ENCODE results near the gene POGLUT2. TPM values are rescaled to one million over a fixed set of nuclear protein-coding genes. Genes with fewer than 3 reads are reported as not detected.
A peak's percentile ranks its signal among the peaks of the same experiment; 100 is the strongest.

Gene POGLUT2
- total and polyA plus RNA-seq, 2 experiments from 2014 or later, result 14.6 to 17.5 TPM

GRCh38 chr13:102772042-102772425, 26.7 kb downstream of the POGLUT2 start:
- H3K36me3 Mint-ChIP-seq (ENCODE audit: low read depth), result peaks cover 6% of the 10 kb centered on the region
- Histone ChIP-seq H3K4me2 (no peak overlapping the region), H3K9me2 (ENCODE audit: insufficient read depth) (no peaks in the 10 kb centered on the region), H3K36me3 (ENCODE audit: insufficient read depth) (no peaks in the 10 kb centered on the region), H4K20me1 (replicated peaks; ENCODE audit: insufficient read depth) (no peaks in the 10 kb centered on the region; the same call in 1 of the 2 replicates), H3K27ac (ENCODE audit: low read depth) (no peak overlapping the region), H2AFZ (no peak overlapping the region), H3K4me1 (ENCODE audit: insufficient read depth) (no peaks in the 10 kb centered on the region; the same call in 1 of the 2 replicates), H3K27me3 (ENCODE audit: insufficient read depth) (peaks cover 30% of the 10 kb centered on the region), H3K4me3 (no peak overlapping the region), H3F3A (replicated peaks; ENCODE audit: low read depth) (no peaks in the 10 kb centered on the region), H3K79me2 (replicated peaks; ENCODE audit: insufficient read depth) (no peaks in the 10 kb centered on the region)
- no peak overlapping the region for H3K27ac Mint-ChIP-seq
- ATAC-seq (no peak), DNase-seq (ENCODE audit: low spot score) (no peak)
- peak overlapping the region; percentile 87; the same call in 2 of the 3 replicates for H3K4me3 Mint-ChIP-seq
- H3K4me1 Mint-ChIP-seq, result peaks cover 14% of the 10 kb centered on the region
- no peaks in the 10 kb centered on the region; the same call in 2 of the 3 replicates for H3K9me3 Mint-ChIP-seq
- TF ChIP-seq, protein P1, sequence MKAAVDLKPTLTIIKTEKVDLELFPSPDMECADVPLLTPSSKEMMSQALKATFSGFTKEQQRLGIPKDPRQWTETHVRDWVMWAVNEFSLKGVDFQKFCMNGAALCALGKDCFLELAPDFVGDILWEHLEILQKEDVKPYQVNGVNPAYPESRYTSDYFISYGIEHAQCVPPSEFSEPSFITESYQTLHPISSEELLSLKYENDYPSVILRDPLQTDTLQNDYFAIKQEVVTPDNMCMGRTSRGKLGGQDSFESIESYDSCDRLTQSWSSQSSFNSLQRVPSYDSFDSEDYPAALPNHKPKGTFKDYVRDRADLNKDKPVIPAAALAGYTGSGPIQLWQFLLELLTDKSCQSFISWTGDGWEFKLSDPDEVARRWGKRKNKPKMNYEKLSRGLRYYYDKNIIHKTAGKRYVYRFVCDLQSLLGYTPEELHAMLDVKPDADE (IDR thresholded peaks at IDR 0.05), result no peak
- TF ChIP-seq ZNF114 (CRISPR knock-in tag; IDR thresholded peaks at IDR 0.05) (no peak), ZNF331 (CRISPR knock-in tag; IDR thresholded peaks at IDR 0.05; ENCODE audit: low read depth) (no peak), STAT1 (IDR thresholded peaks at IDR 0.05; ENCODE audit: unreplicated experiment) (no peak)
- TF ChIP-seq, protein P2, sequence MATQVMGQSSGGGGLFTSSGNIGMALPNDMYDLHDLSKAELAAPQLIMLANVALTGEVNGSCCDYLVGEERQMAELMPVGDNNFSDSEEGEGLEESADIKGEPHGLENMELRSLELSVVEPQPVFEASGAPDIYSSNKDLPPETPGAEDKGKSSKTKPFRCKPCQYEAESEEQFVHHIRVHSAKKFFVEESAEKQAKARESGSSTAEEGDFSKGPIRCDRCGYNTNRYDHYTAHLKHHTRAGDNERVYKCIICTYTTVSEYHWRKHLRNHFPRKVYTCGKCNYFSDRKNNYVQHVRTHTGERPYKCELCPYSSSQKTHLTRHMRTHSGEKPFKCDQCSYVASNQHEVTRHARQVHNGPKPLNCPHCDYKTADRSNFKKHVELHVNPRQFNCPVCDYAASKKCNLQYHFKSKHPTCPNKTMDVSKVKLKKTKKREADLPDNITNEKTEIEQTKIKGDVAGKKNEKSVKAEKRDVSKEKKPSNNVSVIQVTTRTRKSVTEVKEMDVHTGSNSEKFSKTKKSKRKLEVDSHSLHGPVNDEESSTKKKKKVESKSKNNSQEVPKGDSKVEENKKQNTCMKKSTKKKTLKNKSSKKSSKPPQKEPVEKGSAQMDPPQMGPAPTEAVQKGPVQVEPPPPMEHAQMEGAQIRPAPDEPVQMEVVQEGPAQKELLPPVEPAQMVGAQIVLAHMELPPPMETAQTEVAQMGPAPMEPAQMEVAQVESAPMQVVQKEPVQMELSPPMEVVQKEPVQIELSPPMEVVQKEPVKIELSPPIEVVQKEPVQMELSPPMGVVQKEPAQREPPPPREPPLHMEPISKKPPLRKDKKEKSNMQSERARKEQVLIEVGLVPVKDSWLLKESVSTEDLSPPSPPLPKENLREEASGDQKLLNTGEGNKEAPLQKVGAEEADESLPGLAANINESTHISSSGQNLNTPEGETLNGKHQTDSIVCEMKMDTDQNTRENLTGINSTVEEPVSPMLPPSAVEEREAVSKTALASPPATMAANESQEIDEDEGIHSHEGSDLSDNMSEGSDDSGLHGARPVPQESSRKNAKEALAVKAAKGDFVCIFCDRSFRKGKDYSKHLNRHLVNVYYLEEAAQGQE (IDR thresholded peaks at IDR 0.05; ENCODE audit: unreplicated experiment), result no peak
- peaks cover 19% of the 10 kb centered on the region for H3K27me3 Mint-ChIP-seq (ENCODE audit: insufficient read depth, low read depth, poor library complexity)

GRCh38 chr13:102771298-102772041, 27.3 kb downstream of the POGLUT2 start:
- Histone ChIP-seq H3K9me2 (ENCODE audit: insufficient read depth) (no peaks in the 10 kb centered on the region), H3F3A (replicated peaks; ENCODE audit: low read depth) (no peaks in the 10 kb centered on the region), H2AFZ (no peak overlapping the region), H3K4me1 (ENCODE audit: insufficient read depth) (no peaks in the 10 kb centered on the region; the same call in 1 of the 2 replicates), H3K27ac (ENCODE audit: low read depth) (no peak overlapping the region), H3K4me3 (no peak overlapping the region), H3K4me2 (no peak overlapping the region), H3K79me2 (replicated peaks; ENCODE audit: insufficient read depth) (no peaks in the 10 kb centered on the region), H3K27me3 (ENCODE audit: insufficient read depth) (peaks cover 30% of the 10 kb centered on the region), H4K20me1 (replicated peaks; ENCODE audit: insufficient read depth) (no peaks in the 10 kb centered on the region; the same call in 1 of the 2 replicates), H3K36me3 (ENCODE audit: insufficient read depth) (no peaks in the 10 kb centered on the region)
- Mint-ChIP-seq H3K36me3 (ENCODE audit: low read depth) (peaks cover 6% of the 10 kb centered on the region), H3K27ac (no peak overlapping the region), H3K9me3 (no peaks in the 10 kb centered on the region; the same call in 2 of the 3 replicates), H3K4me3 (peak overlapping the region; percentile 87; the same call in 1 of the 3 replicates), H3K4me1 (peaks cover 14% of the 10 kb centered on the region), H3K27me3 (ENCODE audit: insufficient read depth, low read depth, poor library complexity) (peaks cover 19% of the 10 kb centered on the region)
- no peak for DNase-seq (ENCODE audit: low spot score)
- TF ChIP-seq JUNB (IDR thresholded peaks at IDR 0.05; ENCODE audit: unreplicated experiment) (no peak), ZNF331 (CRISPR knock-in tag; IDR thresholded peaks at IDR 0.05; ENCODE audit: low read depth) (no peak), ZNF114 (CRISPR knock-in tag; IDR thresholded peaks at IDR 0.05) (no peak), EZH2phosphoT487 (IDR thresholded peaks at IDR 0.05; ENCODE audit: unreplicated experiment) (no peak)
- TF ChIP-seq, protein P3, sequence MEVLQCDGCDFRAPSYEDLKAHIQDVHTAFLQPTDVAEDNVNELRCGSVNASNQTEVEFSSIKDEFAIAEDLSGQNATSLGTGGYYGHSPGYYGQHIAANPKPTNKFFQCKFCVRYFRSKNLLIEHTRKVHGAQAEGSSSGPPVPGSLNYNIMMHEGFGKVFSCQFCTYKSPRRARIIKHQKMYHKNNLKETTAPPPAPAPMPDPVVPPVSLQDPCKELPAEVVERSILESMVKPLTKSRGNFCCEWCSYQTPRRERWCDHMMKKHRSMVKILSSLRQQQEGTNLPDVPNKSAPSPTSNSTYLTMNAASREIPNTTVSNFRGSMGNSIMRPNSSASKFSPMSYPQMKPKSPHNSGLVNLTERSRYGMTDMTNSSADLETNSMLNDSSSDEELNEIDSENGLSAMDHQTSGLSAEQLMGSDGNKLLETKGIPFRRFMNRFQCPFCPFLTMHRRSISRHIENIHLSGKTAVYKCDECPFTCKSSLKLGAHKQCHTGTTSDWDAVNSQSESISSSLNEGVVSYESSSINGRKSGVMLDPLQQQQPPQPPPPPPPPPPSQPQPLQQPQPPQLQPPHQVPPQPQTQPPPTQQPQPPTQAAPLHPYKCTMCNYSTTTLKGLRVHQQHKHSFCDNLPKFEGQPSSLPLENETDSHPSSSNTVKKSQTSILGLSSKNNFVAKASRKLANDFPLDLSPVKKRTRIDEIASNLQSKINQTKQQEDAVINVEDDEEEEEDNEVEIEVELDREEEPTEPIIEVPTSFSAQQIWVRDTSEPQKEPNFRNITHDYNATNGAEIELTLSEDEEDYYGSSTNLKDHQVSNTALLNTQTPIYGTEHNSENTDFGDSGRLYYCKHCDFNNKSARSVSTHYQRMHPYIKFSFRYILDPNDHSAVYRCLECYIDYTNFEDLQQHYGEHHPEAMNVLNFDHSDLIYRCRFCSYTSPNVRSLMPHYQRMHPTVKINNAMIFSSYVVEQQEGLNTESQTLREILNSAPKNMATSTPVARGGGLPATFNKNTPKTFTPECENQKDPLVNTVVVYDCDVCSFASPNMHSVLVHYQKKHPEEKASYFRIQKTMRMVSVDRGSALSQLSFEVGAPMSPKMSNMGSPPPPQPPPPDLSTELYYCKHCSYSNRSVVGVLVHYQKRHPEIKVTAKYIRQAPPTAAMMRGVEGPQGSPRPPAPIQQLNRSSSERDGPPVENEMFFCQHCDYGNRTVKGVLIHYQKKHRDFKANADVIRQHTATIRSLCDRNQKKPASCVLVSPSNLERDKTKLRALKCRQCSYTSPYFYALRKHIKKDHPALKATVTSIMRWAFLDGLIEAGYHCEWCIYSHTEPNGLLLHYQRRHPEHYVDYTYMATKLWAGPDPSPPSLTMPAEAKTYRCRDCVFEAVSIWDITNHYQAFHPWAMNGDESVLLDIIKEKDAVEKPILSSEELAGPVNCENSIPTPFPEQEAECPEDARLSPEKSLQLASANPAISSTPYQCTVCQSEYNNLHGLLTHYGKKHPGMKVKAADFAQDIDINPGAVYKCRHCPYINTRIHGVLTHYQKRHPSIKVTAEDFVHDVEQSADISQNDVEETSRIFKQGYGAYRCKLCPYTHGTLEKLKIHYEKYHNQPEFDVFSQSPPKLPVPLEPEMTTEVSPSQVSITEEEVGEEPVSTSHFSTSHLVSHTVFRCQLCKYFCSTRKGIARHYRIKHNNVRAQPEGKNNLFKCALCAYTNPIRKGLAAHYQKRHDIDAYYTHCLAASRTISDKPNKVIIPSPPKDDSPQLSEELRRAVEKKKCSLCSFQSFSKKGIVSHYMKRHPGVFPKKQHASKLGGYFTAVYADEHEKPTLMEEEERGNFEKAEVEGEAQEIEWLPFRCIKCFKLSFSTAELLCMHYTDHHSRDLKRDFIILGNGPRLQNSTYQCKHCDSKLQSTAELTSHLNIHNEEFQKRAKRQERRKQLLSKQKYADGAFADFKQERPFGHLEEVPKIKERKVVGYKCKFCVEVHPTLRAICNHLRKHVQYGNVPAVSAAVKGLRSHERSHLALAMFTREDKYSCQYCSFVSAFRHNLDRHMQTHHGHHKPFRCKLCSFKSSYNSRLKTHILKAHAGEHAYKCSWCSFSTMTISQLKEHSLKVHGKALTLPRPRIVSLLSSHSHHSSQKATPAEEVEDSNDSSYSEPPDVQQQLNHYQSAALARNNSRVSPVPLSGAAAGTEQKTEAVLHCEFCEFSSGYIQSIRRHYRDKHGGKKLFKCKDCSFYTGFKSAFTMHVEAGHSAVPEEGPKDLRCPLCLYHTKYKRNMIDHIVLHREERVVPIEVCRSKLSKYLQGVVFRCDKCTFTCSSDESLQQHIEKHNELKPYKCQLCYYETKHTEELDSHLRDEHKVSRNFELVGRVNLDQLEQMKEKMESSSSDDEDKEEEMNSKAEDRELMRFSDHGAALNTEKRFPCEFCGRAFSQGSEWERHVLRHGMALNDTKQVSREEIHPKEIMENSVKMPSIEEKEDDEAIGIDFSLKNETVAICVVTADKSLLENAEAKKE (CRISPR knock-in tag; IDR thresholded peaks at IDR 0.05), result no peak
- ATAC-seq, result no peak

All from GM23338 (cell line).